Vagina (tissue), 2 donors: ENCODE measurements around the gene TBC1D32.

Experiments used
- POLR2A ChIP-seq, 2 donors: fragments of 450-650 bp; IDR thresholded peaks; one replicate each; pipeline ENCODE4 v1.6.1; 2017; ENCODE audit warnings: antibody characterized with exemption in 2 of 2, mild to moderate bottlenecking in 2 of 2, moderate library complexity in 2 of 2
- POLR2AphosphoS5 ChIP-seq, 2 donors: sonication (generic); formaldehyde crosslinking; IDR thresholded peaks; one replicate each; pipeline ENCODE4 v1.9.0; 2017; ENCODE audit warnings: antibody characterized with exemption in 2 of 2, mild to moderate bottlenecking in 2 of 2, low read depth in 1 of 2; ENCODE audit not compliant: insufficient read depth in 1 of 2
- TF ChIP-seq, protein P1 (sequence below), 3 experiments: fragments of 450-650 bp in 2 of 3; fragments of 200-600 bp in 1 of 3; sonication (generic) in 1 of 3; IDR thresholded peaks; one replicate each; pipeline ENCODE4 v1.5.1; 2017 to 2019; ENCODE audit warnings: antibody characterized with exemption in 3 of 3, mild to moderate bottlenecking in 2 of 3, moderate library complexity in 2 of 3

DNA sequence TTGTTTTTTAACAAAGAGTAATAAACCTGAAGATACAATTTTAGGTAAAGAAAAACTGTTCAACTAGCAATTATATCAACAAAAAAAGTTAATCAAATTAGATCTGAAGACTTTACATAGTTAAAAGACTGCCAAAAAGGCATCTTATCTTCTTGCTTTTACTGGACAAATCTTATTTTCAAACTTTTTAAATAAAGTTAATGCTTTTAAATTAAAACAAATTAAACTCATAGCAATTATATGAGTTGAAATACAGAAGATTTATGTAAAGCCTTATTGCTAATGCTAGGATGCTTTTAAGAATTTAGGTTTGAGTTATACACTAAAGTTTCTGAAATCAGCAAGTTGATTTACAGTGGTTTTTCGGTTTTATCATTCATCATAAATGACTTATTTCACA lies 227.3 kb downstream of the TBC1D32 start:
- TF ChIP-seq, protein P1, sequence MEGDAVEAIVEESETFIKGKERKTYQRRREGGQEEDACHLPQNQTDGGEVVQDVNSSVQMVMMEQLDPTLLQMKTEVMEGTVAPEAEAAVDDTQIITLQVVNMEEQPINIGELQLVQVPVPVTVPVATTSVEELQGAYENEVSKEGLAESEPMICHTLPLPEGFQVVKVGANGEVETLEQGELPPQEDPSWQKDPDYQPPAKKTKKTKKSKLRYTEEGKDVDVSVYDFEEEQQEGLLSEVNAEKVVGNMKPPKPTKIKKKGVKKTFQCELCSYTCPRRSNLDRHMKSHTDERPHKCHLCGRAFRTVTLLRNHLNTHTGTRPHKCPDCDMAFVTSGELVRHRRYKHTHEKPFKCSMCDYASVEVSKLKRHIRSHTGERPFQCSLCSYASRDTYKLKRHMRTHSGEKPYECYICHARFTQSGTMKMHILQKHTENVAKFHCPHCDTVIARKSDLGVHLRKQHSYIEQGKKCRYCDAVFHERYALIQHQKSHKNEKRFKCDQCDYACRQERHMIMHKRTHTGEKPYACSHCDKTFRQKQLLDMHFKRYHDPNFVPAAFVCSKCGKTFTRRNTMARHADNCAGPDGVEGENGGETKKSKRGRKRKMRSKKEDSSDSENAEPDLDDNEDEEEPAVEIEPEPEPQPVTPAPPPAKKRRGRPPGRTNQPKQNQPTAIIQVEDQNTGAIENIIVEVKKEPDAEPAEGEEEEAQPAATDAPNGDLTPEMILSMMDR (IDR thresholded peaks at IDR 0.05), result no peak
- TF ChIP-seq POLR2A (IDR thresholded peaks at IDR 0.05) (no peak), POLR2AphosphoS5 (IDR thresholded peaks at IDR 0.05; ENCODE audit: insufficient read depth in 1 of 2, low read depth in 1 of 2) (no peak)
